ENCODE measurements around the gene ACACA.

- TF ChIP-seq CTCF (conservative IDR thresholded peaks at IDR 0.05; ENCODE audit: low read length) (no peak), EZH2phosphoT487 (IDR thresholded peaks at IDR 0.05; ENCODE audit: borderline replicate concordance) (no peak)
Measured at GRCh38 chr17:37200497-37200896, 206.1 kb downstream of the ACACA start.

Measured in Loucy (cell line).